NCI-H2196 (cell line): Measurements from ENCODE around the gene KCTD17.

ENCODE experiments used
- DNase-seq: peaks from one replicate; lab custom pipeline; 2025; ENCODE audit not compliant: unreplicated experiment; lab: John Stamatoyannopoulos, UW

Gene KCTD17

GRCh38 chr22:37077802-37078448, 26.4 kb downstream of the KCTD17 start:
- DNase-seq: peak; percentile 36

DNA sequence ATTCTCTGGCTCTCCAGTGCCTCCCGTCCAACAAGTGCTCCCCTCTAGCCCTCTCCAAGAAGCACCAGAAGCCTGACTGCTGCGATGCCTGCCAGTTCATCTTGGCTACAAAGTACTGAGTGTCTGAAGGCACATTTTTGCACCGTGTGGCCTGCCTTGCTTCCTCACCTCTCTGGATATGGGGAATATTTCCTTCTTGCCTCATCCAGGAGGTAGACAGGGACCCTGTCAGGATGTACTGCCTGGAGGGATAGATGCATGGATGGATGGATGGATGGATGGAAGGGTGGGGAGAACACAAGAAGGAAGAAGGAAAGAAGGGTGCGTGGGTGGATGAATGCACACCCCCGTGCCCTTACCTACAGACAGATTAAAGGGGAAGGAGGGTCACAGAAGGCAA, 27.6 kb downstream of the KCTD17 start:
- DNase-seq: no peak

DNA sequence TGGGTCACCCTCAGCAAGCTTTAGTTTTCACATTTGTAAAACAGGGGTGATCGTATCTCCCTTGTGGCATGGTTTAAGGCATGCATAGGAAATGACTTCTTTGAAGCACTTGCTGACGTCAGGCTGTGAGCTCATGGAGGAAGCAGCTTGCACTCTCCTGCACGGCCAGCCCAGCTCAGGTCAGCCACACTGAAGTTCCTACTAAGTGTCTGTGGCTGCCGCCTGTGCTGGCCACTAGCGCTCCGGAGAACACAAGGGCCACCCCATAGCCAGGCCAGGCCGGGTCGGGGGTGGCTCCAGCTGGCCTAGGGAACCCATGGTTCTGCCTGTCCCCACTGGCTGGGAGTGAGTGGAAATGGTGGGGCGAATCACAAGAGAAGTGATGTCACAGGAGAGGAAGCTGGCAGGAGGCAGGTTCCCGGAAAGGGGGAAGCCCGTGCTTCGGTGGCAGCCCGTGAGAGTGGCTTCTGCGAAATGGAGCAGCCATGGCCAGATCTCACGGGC, 28.2 kb downstream of the KCTD17 start:
- DNase-seq: no peak

DNA sequence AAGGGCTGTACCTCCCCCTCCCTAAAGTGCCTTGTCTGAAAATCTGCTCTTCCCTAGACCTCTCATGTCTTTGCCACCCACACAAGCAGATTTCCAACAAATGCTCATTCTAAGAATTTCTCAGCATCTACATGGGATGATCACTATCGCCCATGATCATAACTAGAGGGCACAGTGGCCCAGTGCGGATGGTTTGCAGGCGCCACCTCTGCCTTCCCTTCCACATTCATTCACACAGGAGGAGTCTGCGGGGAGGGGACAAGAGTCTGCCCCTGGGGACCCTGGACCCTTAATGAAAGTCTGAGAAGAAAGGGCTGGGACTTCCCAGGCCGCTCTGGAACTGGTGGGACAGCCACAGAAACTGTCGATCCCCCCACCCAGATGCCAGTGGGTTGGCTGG, 28.9 kb downstream of the KCTD17 start:
- no peak for DNase-seq

- no peak for DNase-seq
These were observed 29.3 kb downstream of the KCTD17 start for GRCh38 chr22:37080838-37081237.

- DNase-seq: no peak
These were observed 30.8 kb downstream of the KCTD17 start for GRCh38 chr22:37082251-37082873.

GRCh38 chr22:37083914-37084313, 32.4 kb downstream of the KCTD17 start:
- DNase-seq: no peak

DNA sequence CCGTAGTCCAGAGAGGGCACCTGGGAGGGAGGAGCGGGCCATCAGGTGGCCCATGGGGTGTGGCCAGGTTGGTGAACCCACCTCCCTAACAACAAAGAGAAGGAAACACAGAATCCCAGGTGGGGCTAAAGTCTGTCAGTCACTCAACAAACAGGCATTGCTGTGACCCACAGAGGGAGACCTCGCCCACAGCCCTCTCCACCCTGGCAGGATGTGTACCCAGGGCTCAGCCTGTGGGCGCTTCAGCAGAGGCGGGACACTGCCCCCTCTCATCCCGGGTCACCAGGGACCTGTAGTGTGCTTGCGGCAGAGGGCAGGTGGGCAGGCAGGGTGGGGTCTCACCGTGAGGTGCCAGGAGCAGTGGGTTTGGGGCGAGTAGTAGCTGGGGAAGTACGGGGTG, 32.8 kb downstream of the KCTD17 start:
- no peak for DNase-seq

GRCh38 chr22:37086184-37086583, 34.6 kb downstream of the KCTD17 start:
- DNase-seq: no peak

GRCh38 chr22:37088108-37088605, 36.6 kb downstream of the KCTD17 start:
- DNase-seq: no peak

- no peak for DNase-seq
These were observed 37.3 kb downstream of the KCTD17 start for GRCh38 chr22:37088750-37089408.

GRCh38 chr22:37089434-37089833, 37.9 kb downstream of the KCTD17 start:
- no peak for DNase-seq

DNA sequence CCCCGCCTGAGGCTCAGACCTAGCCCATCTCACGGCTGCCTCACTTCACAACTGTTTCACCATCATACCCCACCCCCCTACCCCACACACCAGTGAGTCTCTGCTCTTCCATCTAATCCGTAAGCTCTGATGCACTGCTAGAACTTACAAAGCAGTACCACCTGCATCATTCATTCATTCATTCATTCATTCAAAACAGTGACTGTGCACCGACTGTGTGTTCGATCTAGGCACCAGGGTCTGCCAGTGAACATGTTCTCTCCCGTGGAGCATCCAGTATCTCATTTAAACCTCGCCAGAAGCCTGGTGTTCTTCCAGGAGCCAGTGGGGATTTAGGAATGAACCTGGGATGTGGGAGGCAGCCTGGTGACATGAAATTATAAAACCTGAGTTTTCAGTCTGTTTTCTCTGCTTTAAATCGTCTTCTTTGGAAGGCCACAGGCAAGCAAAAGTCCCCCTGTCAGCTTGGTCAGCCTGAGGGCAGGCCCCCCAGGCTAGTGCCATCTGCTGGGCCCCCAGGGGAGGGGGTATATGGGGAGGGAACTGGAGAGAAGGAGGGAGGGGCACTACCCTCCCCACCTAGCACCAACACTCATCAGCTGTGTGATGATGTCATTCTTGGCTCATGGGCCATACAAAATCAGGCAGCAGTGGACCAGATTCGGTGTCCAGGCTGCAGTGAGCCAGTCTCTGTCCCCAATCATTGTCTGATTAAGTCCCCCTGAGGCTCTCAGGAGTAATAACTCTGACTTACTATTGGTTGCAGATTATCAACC, 39.6 kb downstream of the KCTD17 start:
- no peak for DNase-seq

DNA sequence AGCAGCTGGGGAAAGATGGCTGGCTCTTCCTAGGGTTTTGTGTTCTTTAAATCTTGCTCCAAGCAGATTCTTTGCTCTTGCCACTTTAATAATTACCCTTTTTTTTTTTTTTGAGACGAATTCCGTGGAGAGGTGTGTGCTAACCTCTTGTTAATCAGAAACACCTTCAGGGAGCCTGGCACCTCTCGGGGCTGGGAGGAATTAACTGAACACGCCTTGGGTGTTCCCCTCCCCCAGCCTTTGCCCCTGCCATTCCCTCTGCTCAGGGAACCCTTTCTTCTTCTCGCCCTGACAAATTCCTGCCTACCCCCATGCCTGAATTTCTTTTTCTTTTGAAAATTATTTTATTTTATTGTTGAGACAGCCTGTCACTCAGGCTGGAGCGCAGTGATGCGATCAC, 40.5 kb downstream of the KCTD17 start:
- DNase-seq: no peak

- no peak for DNase-seq
These were observed 41.5 kb downstream of the KCTD17 start for GRCh38 chr22:37092997-37093396.

- no peak for DNase-seq
These were observed 42.7 kb downstream of the KCTD17 start for GRCh38 chr22:37094239-37094638.

GRCh38 chr22:37095113-37095512, 43.6 kb downstream of the KCTD17 start:
- DNase-seq: no peak

- DNase-seq: no peak
These were observed 45.8 kb downstream of the KCTD17 start for GRCh38 chr22:37097346-37097745.

DNA sequence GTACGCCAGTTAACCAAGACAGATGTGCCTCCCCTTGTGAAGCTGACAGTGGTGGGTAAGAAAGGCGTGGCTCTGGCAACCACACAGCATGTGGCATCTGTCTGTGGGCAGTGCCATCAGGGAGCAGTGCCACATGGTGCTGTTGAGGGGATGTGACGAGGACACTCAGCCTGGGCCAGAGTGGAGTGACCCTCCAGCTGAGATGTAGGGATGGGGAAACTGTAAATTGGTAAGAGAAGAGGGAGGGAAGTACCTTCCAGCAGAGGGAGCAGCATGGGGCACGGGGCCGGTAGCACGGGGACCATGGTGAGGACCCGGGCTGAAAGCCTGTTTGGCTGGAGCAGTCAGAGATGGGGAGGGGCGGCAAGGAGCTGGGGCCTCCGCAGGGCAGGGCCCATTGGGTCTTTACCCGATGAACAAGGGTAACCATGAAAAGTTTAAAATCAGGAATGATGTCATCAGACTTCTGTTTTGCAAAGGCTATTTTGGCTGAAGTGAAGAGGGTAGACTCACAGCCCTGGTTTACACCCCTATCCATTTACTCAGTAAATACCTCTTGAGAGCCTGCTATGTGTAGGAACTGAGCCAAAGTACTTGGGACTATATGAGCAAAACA, 47.5 kb downstream of the KCTD17 start:
- peak; percentile 55 for DNase-seq

DNA sequence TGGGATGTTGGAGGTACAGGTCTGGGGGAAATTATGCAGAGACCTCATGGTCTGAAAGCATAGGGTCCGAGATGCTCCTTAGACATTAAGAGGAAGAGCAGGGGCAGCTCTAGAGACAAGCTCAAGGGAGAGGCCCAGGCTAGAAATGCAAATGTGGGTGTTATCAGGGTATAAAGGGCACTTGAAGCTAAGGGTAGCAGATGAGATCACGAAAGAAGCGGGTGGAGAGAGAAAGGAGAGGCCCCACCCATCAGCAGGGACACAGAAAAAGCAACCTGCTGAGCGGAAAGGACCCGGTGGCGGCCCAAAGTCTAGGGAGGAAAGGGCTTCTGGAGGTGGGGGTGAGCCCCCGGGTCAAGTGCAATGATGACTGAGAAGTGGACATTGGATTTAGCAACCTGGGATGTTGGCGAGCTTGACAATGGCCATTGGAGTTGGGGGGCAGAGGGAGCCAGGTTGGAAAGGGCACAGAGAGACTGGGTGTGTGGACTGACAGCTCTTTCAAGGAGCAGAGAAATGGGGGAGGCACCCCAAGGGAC, 49.1 kb downstream of the KCTD17 start:
- no peak for DNase-seq
